Heart left ventricle (tissue), 16 donors: ENCODE measurements around the gene MMP17. TPM values are rescaled to one million over a fixed set of nuclear protein-coding genes. Genes with fewer than 3 reads are reported as not detected.

ENCODE experiments used
- ATAC-seq, 4 donors: fragments of 200-7000 bp; cut with Tn5 transposase; one replicate each; pipeline ENCODE4 v1.9.1; 2020 to 2022; ENCODE audit warnings: moderate library complexity in 4 of 4, mild to moderate bottlenecking in 3 of 4, moderate number of reproducible peaks in 1 of 4
- DNase-seq, 5 donors: peaks; one replicate each; pipeline ENCODE4 v3.0.0-alpha.2; 2020
- H3K27ac ChIP-seq, 12 donors: fragments of 200-600 bp; sonication (generic) in 4 of 12; one replicate each; pipeline versions ENCODE4 v1.5.0 to v1.8.0; 2016 to 2022; ENCODE audit warnings: mild to moderate bottlenecking in 2 of 12
- H3K27me3 ChIP-seq, 9 donors: fragments of 200-600 bp; sonication (generic) in 2 of 9; one replicate each; pipeline versions ENCODE4 v1.5.1 to v1.8.0; 2016 to 2022; ENCODE audit warnings: mild to moderate bottlenecking in 3 of 9
- H3K36me3 ChIP-seq, 9 donors: fragments of 200-600 bp; sonication (generic) in 2 of 9; one replicate each; pipeline versions ENCODE4 v1.5.0 to v1.8.0; 2018 to 2022; ENCODE audit warnings: mild to moderate bottlenecking in 2 of 9
- H3K4me1 ChIP-seq, 12 donors: fragments of 200-600 bp; sonication (generic) in 4 of 12; one replicate each; pipeline versions ENCODE4 v1.5.0 to v1.8.0; 2016 to 2022; ENCODE audit warnings: mild to moderate bottlenecking in 3 of 12
- H3K4me3 ChIP-seq, 12 donors: fragments of 200-600 bp; sonication (generic) in 4 of 12; one replicate each; pipeline versions ENCODE4 v1.5.0 to v1.8.0; 2017 to 2022; ENCODE audit warnings: mild to moderate bottlenecking in 9 of 12, moderate library complexity in 4 of 12
- H3K9me3 ChIP-seq, 12 donors: fragments of 200-600 bp; sonication (generic) in 4 of 12; one replicate each; pipeline versions ENCODE4 v1.5.0 to v1.8.0; 2016 to 2022; ENCODE audit warnings: mild to moderate bottlenecking in 1 of 12
- CTCF ChIP-seq, 12 donors: fragments of 200-600 bp; sonication (generic) in 4 of 12; IDR thresholded peaks; one replicate each; pipeline versions ENCODE4 v1.5.0 to v1.8.0; 2018 to 2022; ENCODE audit warnings: antibody characterized with exemption in 12 of 12, mild to moderate bottlenecking in 5 of 12
- POLR2A ChIP-seq, 2 donors: fragments of 450-650 bp; IDR thresholded peaks; one replicate each; pipeline ENCODE4 v1.6.1; 2017; ENCODE audit warnings: antibody characterized with exemption in 2 of 2, mild to moderate bottlenecking in 2 of 2, moderate library complexity in 2 of 2
- WGBS, 4 donors: extraction: QIAGEN DNeasy Blood & Tissue Kit in 2 of 4; methylation state at CpG; one replicate each; pipeline versions ENCODE4 v1.1.5 to v1.1.7; 2013 to 2018; 5-methylcytosine and 5-hydroxymethylcytosine counted together
- intact Hi-C, 10 donors: fragments of 100-400 bp; cut with DNase I; formaldehyde crosslinking; loops; one replicate each; pipeline versions ENCODE4 v1.11.1 to v1.14.2; 2022
- polyA plus RNA-seq, 2 donors: library from polyadenylated mRNA; stranded (reverse); fragments of 200-250 nt; gene quantifications; one replicate each; pipeline ENCODE4 v1.2.3, GENCODE V29; 2013
- total RNA-seq, 9 donors: library from RNA; depleted of rRNA in 2 of 9; stranded (reverse); fragments of >200 nt in 2 of 9; fragmentation: NEBNext Ultra II Directional in 3 of 9; extraction: Animal tissue kit (Norgen Biotek cat#: 25700) in 3 of 9; gene quantifications; one replicate each; pipeline versions ENCODE4 v1.1.0 to v1.2.4, GENCODE V29; 2016 to 2023
- donor health status: ischemic (EF 13 %, LVEDD 7.1; RV severe dilation, severe dysfunction).
- donor health status: healthy with polysubstance abuse.
- donor health status: DM: no; HTN: yes; CAD: no.
- donor health status: DM: no; HTN: no; CAD: no.
- donor health status: ischemic (EF 25% LVEDD 6.9; RV normal size, moderate dysfunction).
- donor health status: ischemic (EF 25% LVEDD 5.7; RV mildly dilated, moderate dysfunction).
- donor health status: healthy.
- donor health status: DM: yes; HTN: yes; CAD: no.
- donor health status: ischemic (EF 35%, LVEDD 5.7; RV mildly dilated, moderate dysfunction).
- donor health status: nonischemic (EF 11% LVEDD 7.7; RV severe dilation, severe dysfunction).
- donor health status: DM: yes; HTN: yes; CAD: no.
- donor health status: PGD.
- donor health status: ischemic (EF 29% LVEDD 5.4; RV normal size, mild dysfunction).
- donor health status: nonischemic (EF 23%, LVEDD 6.1; RV moderate dilation, normal function).

Gene MMP17
- total and polyA plus RNA-seq, 11 donors = 0.28 to 2.1 (median 1.2) TPM

DNA sequence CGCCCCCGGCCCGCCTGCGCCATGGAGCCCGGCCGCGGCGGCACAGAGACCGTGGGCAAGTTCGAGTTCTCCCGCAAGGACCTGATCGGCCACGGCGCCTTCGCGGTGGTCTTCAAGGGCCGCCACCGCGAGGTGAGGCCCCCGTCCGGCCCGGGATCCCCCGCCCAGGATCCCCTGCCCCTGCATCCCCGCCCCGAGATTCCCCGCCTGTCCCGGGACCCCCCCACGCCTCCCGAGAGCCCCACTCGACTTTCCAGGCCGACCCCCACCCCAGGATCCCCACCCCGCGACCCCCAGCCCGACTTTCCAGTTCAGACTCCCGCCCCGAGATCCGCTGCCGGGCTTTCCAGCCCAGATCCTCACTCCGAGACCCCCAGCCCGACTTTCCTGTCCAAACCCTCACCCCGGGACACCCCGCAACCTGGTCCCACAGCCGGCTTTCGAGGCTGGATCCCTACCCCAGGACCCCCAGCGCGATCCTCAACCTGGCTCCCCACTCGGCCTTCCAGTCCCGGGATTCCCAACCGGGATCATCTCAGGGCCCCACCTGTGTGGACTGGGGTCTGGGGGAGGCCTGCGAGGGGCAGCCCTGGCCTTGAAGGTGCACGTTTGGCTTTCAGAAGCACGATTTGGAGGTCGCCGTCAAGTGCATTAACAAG lies 66.9 kb downstream of the MMP17 start:
- WGBS, 4 donors = 0 to 4% (median 1%) methylated on average over 15 to 54 of the region's 54 CpGs
- TF ChIP-seq POLR2A (IDR thresholded peaks at IDR 0.05) (no peak), CTCF (IDR thresholded peaks at IDR 0.05) (no peak)
- ATAC-seq (no peak), DNase-seq (peak in 1 of 5 donors; percentile 44)
- peak overlapping the region; percentile 36 to 84 (median 64) for H3K4me3 ChIP-seq
- intact Hi-C loops = loop anchor here in 4 of 10 donors (1.0 to 5.0 kb wide), 4 partner anchors 34 to 54 kb away; partner anchors contain the start of genes PUS1 (in 3 of the 4) and EP400 (in 1 of the 4)
- H3K9me3 ChIP-seq = no peaks in the 10 kb centered on the region
- H3K4me1 ChIP-seq = peaks cover 0 to 45% (median 25%) of the 10 kb centered on the region in 12 donors
- peaks cover 0 to 29% (median 3%) of the 10 kb centered on the region in 9 donors for H3K36me3 ChIP-seq
- peak overlapping the region; percentile 96 to 100 (median 98) for H3K27ac ChIP-seq
- no peaks in the 10 kb centered on the region for H3K27me3 ChIP-seq

DNA sequence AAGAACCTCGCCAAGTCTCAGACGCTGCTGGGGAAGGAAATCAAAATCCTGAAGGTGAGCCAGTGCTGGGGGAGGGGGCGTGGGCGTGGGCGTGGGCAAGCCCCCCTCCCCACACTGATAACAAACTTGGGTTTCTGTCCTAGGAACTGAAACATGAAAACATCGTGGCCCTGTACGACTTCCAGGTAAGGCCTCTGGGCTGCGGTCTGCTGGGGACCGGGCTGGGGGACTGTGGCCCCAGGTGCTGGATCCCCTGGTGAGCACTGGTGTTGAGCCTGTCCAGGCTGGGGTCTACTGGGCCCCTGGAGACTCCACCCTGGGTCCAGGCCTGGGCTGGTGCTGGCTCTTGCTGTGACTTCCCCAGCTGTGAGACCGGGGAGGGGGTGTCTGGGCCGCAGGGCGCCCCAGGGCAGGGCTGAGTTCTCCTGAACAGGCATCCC lies 67.5 kb downstream of the MMP17 start:
- no peaks in the 10 kb centered on the region for H3K9me3 ChIP-seq
- TF ChIP-seq POLR2A (IDR thresholded peaks at IDR 0.05) = no peak
- peaks cover 0 to 51% (median 29%) of the 10 kb centered on the region in 12 donors for H3K4me1 ChIP-seq
- no peaks in the 10 kb centered on the region for H3K27me3 ChIP-seq
- whole genome bisulfite sequencing, 4 donors = 2 to 7% (median 3%) methylated on average over 7 to 12 of the region's 12 CpGs
- peaks cover 0 to 29% (median 3%) of the 10 kb centered on the region in 9 donors for H3K36me3 ChIP-seq
- ATAC-seq = no peak
- H3K27ac ChIP-seq = peak overlapping the region; percentile 96 to 100 (median 98)
- H3K4me3 ChIP-seq = peak overlapping the region; percentile 36 to 84 (median 64)
- intact Hi-C loops = loop anchor here in 6 of 10 donors (2.0 kb wide), 2 partner anchors 33 to 53 kb away; partner anchors contain the start of genes PUS1 (in 5 of the 6) and EP400 (in 1 of the 6)
- no peak for DNase-seq

GRCh38 chr12:131896080-131896810 lies 68.1 kb downstream of the MMP17 start:
- 0 to 1% (median 1%) methylated on average over 13 to 39 of the region's 39 CpGs for whole genome bisulfite sequencing, 4 donors
- Histone ChIP-seq H3K4me3 (peak overlapping the region; percentile 36 to 84 (median 64)), H3K27me3 (no peaks in the 10 kb centered on the region), H3K4me1 (peaks cover 2 to 57% (median 33%) of the 10 kb centered on the region in 12 donors), H3K36me3 (peaks cover 0 to 29% (median 3%) of the 10 kb centered on the region in 9 donors), H3K27ac (peak overlapping the region; percentile 96 to 100 (median 98)), H3K9me3 (no peaks in the 10 kb centered on the region)
- intact Hi-C loops = loop anchor here in 3 of 10 donors (2.0 kb wide), 1 partner anchor 33 kb away; the partner anchor contains the start of gene PUS1 (in 3 of the 3)
- DNase-seq = peak; percentile 92 to 94 (median 94)
- TF ChIP-seq CTCF (IDR thresholded peaks at IDR 0.05) (no peak), POLR2A (IDR thresholded peaks at IDR 0.05) (peak; percentile 58 to 98)
- ATAC-seq = peak; percentile 80 to 90 (median 89)

GRCh38 chr12:131896811-131897270 lies 68.6 kb downstream of the MMP17 start:
- intact Hi-C loops = loop anchor here in 3 of 10 donors (2.0 kb wide), 1 partner anchor 32 kb away; the partner anchor contains the start of gene PUS1 (in 3 of the 3)
- 47 to 63% (median 60%) methylated on average over 13 to 14 of the region's 14 CpGs for WGBS, 4 donors

More at GRCh38 chr12:131896811-131897270, 68.6 kb downstream of the MMP17 start:
- Histone ChIP-seq H3K4me1 (peaks cover 6 to 63% (median 39%) of the 10 kb centered on the region in 12 donors), H3K4me3 (peak overlapping the region in 11 of 12 donors; percentile 45 to 84 (median 65)), H3K36me3 (peaks cover 0 to 29% (median 3%) of the 10 kb centered on the region in 9 donors), H3K27ac (peak overlapping the region; percentile 96 to 100 (median 98)), H3K9me3 (no peaks in the 10 kb centered on the region), H3K27me3 (no peaks in the 10 kb centered on the region)
- no peak for DNase-seq
- TF ChIP-seq POLR2A (IDR thresholded peaks at IDR 0.05) (no peak), CTCF (IDR thresholded peaks at IDR 0.05) (no peak)
- ATAC-seq = peak in 2 of 4 donors; percentile 73 to 81
